MM.1S (cell line): ENCODE results near the gene PLAC1.

Experiments
- EZH2 ChIP-seq: fragments of 300-600 bp; sonication (generic); optimal IDR thresholded peaks from 2 replicates; pipeline ENCODE3; 2017; ENCODE audit warnings: low read depth, mild to moderate bottlenecking, antibody characterized with exemption, low read length, mixed read lengths
- TF ChIP-seq, protein P1 (sequence below): fragments of 300-600 bp; sonication (generic); IDR thresholded peaks from 2 replicates; pipeline ENCODE4 v1.5.1; 2016; ENCODE audit warnings: antibody characterized with exemption, low read length, mixed read lengths

DNA sequence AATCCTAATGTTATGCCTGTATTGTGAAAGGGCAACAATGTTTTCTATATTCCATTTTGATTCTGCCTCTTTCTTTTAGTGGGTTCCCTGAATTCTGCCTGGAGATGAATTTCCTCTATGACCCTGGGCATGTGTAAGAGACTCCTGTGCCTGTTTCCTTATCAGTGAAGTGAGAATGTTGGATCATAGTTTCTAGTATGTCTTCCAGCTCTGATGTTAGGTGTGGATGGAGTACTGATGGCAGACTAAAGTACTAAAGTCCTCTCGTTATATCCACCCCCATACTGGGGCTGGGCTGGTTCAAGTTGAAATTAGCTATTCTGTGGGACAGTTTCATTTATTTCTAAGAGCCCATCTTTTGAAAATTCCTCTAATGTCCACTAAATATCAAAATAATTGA lies 29.6 kb downstream of the PLAC1 start:
- TF ChIP-seq, protein P1, sequence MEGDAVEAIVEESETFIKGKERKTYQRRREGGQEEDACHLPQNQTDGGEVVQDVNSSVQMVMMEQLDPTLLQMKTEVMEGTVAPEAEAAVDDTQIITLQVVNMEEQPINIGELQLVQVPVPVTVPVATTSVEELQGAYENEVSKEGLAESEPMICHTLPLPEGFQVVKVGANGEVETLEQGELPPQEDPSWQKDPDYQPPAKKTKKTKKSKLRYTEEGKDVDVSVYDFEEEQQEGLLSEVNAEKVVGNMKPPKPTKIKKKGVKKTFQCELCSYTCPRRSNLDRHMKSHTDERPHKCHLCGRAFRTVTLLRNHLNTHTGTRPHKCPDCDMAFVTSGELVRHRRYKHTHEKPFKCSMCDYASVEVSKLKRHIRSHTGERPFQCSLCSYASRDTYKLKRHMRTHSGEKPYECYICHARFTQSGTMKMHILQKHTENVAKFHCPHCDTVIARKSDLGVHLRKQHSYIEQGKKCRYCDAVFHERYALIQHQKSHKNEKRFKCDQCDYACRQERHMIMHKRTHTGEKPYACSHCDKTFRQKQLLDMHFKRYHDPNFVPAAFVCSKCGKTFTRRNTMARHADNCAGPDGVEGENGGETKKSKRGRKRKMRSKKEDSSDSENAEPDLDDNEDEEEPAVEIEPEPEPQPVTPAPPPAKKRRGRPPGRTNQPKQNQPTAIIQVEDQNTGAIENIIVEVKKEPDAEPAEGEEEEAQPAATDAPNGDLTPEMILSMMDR = no peak
- no peak for TF ChIP-seq EZH2
